Glomerular endothelial cell (primary cell): ENCODE results near the gene MTHFSD. TPM values are rescaled to one million over a fixed set of nuclear protein-coding genes. Genes with fewer than 3 reads are reported as not detected.

ENCODE experiments used
- DNase-seq: peaks from one replicate; pipeline ENCODE4 v3.0.0-alpha.2; 2011; ENCODE audit warnings: low read depth, low spot score; ENCODE audit errors: extremely low read depth
- total RNA-seq: library from RNA; depleted of rRNA; stranded (reverse); fragments of >200 nt; gene quantifications from 2 replicates; pipeline ENCODE4 v1.2.3, GENCODE V29; 2015

The MTHFSD gene
- total RNA-seq, 1 donor from 2014 or later = 19.2 TPM

- no peak for DNase-seq
Measured at GRCh38 chr16:86584726-86585721, 30.0 kb upstream of the MTHFSD start.

GRCh38 chr16:86584071-86584685, 29.1 kb upstream of the MTHFSD start:
- no peak for DNase-seq

- DNase-seq = no peak
Measured at GRCh38 chr16:86581458-86581857, 26.4 kb upstream of the MTHFSD start.

GRCh38 chr16:86580791-86581170, 25.7 kb upstream of the MTHFSD start:
- no peak for DNase-seq

- no peak for DNase-seq
Measured at GRCh38 chr16:86580063-86580790, 25.2 kb upstream of the MTHFSD start.

GRCh38 chr16:86579268-86580062, 24.4 kb upstream of the MTHFSD start:
- DNase-seq = no peak

- DNase-seq = no peak
Measured at GRCh38 chr16:86578611-86579267, 23.7 kb upstream of the MTHFSD start.

- DNase-seq = no peak
Measured at GRCh38 chr16:86578061-86578599, 23.1 kb upstream of the MTHFSD start, which contains the start of gene FOXL1. Gene FOXL1, plus strand, starts transcription at chr16:86578549. Its CDS starts 175 bp downstream, at chr16:86578724.

GRCh38 chr16:86577314-86577971, 22.4 kb upstream of the MTHFSD start:
- no peak for DNase-seq

- no peak for DNase-seq
Measured at GRCh38 chr16:86576591-86577313, 21.7 kb upstream of the MTHFSD start.

GRCh38 chr16:86575754-86576557, 20.9 kb upstream of the MTHFSD start:
- no peak for DNase-seq

GRCh38 chr16:86575095-86575685, 20.2 kb upstream of the MTHFSD start:
- DNase-seq = no peak

GRCh38 chr16:86574646-86575045, 19.6 kb upstream of the MTHFSD start:
- no peak for DNase-seq

- DNase-seq = no peak
Measured at GRCh38 chr16:86573646-86574508, 18.8 kb upstream of the MTHFSD start.

GRCh38 chr16:86573215-86573614, 18.2 kb upstream of the MTHFSD start:
- no peak for DNase-seq

- no peak for DNase-seq
Measured at GRCh38 chr16:86572606-86573005, 17.6 kb upstream of the MTHFSD start.
